22Rv1 (cell line): ENCODE results near the gene PPEF1.
A peak's percentile ranks its signal among the peaks of the same experiment; 100 is the strongest.

Source experiments
- H3K27ac ChIP-seq: fragments of 450-650 bp; 2 replicates; pipeline ENCODE4 v1.5.1; 2017
- ZFX ChIP-seq: fragments of 450-650 bp; IDR thresholded peaks from 2 replicates; pipeline ENCODE4 v1.6.1; 2017; ENCODE audit warnings: antibody characterized with exemption, borderline replicate concordance
- TF ChIP-seq, protein P1 (sequence below): fragments of 450-650 bp; IDR thresholded peaks from 2 replicates; pipeline ENCODE4 v1.5.1; 2017; ENCODE audit warnings: mild to moderate bottlenecking

The PPEF1 gene

DNA sequence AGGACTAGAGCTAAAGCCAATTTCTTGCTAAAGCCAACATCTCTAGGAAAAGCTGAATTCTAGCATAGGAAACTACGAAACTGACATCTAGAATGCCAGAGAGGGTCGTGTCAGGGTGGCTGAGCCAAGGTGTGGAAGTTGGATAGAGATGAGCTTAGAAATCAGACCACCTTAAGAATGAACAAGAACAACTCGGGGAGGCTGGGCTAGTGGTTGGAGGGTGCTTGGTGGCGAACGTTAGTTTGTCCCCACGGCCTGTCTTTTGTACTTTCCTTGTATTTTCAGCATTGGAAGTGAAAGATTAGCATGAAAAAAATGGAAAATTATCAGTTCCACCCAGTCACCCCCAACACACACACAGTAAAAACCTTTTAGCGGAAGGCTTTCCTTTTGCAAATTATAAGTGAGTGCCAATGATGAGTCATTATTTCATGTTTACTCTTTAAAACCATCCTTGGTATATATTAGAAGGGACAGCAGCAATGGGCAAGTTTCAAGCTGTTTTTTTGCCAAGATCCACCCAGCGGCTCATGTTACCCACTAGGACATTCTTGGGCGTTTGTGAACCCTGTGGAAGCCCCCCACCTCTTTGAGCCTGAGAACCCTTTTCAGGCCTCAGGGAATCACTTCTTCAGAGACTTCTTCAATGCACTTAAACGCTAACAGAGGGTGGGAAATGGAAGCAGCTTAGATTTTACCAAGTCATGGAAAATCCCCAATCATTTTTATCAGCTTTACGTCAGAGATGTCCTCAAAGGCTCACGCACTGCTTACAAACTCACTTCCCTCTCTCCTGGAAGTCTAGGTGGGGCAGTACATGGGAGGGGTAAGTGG is 4.9 kb upstream of the PPEF1 start:
- TF ChIP-seq, protein P1, sequence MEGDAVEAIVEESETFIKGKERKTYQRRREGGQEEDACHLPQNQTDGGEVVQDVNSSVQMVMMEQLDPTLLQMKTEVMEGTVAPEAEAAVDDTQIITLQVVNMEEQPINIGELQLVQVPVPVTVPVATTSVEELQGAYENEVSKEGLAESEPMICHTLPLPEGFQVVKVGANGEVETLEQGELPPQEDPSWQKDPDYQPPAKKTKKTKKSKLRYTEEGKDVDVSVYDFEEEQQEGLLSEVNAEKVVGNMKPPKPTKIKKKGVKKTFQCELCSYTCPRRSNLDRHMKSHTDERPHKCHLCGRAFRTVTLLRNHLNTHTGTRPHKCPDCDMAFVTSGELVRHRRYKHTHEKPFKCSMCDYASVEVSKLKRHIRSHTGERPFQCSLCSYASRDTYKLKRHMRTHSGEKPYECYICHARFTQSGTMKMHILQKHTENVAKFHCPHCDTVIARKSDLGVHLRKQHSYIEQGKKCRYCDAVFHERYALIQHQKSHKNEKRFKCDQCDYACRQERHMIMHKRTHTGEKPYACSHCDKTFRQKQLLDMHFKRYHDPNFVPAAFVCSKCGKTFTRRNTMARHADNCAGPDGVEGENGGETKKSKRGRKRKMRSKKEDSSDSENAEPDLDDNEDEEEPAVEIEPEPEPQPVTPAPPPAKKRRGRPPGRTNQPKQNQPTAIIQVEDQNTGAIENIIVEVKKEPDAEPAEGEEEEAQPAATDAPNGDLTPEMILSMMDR: no peak
- no peak for TF ChIP-seq ZFX
- H3K27ac ChIP-seq: peak overlapping the region; percentile 25; the same call in 1 of the 2 replicates

DNA sequence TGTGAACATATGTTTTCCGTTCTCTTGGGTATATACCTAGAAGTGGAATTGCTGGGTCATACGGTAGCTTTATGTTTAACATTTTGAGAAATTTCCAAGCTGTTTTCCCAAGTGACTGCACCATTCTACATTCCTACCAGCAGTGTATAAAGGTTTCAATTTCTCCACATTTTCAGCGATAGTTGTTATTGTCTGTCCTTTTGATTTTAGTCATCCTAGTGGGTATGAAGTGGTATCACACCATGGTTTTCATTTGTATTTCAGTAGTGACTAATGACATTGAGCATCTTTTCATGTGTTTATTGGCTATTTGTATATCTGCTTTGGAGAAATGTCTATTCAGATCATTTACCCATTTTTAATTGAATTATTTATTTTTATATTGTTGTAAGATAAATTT is 2.4 kb downstream of the PPEF1 start:
- no peak overlapping the region for H3K27ac ChIP-seq
- TF ChIP-seq ZFX: no peak
- TF ChIP-seq, protein P1: no peak

DNA sequence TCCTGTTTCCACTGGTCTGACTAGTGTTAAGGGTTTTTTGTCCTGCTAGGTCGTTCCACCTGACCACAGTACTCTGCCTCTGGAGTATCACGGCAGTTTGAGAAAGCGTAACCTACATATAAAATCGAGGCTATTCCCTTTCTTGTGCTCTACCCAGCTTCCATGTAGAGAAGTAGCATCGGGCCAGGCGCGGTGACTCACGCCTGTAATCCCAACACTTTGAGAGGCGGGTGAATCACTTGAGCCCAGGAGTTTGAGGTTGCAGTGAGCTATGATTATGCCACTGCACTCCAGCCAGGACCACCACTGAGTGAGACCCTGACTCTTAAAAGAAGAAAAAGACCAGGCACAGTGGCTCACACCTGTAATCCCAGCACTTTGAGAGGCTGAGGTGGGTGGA is 7.5 kb downstream of the PPEF1 start:
- TF ChIP-seq, protein P1: no peak
- TF ChIP-seq ZFX: no peak
- H3K27ac ChIP-seq: no peak overlapping the region

DNA sequence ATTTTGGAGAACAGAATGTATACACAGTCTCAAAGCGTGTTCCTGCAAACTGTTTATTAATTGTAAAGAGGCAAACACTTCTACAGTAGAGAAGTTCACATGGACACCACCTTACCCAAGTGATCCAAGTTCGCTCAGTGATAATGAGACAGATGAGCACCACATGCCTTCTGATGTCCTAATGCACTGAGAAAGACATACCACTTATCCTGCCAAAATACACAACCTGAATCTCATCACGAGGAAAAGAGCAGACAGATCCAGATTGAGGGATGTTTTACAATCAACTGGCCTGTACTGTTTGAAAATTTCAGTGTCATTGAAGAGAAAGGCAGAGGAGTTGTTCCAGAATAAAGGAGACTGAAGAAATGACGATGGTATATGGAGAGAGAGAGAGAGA is 12.4 kb downstream of the PPEF1 start:
- H3K27ac ChIP-seq: no peak overlapping the region
- TF ChIP-seq, protein P1: no peak
- no peak for TF ChIP-seq ZFX

DNA sequence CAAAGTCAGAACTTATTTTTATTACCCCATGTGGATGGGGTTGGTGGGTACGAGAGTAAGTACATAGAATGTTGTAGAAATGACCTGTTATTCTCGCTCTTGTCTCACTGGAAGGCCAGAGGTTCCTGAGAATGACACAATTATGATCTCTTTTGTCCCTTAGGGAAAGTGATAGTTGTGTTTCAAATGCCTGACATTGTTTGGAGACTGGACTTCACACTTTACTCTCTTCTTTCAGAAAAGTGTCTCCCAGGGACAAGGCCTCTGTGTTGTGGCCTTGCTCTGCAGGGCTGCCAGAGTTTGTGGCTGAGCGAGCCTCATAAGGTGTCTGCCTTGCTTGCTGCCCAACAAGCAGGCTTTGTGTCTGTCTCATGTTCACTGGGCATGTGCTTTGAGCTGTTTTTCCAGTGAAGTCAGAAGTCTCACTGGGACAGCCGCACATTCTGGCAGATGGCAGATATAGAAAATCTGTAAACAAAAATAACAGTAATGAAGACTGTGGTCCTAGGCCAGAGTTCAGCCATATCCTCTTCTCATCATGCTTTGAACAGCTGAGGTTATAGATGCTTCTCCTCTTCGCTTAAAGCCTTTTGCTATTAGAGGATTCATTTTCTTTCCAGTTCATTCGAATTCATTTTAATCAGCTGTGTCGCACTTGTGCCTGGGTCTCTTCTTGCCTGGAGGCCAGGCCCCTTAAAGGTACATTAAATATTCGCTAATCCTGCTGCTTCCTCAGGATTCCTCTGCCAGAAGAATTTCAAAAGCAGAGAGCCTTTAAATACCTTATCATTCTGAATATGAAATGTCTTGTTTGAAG is 14.4 kb downstream of the PPEF1 start:
- TF ChIP-seq ZFX: no peak
- TF ChIP-seq, protein P1: no peak
- H3K27ac ChIP-seq: peak overlapping the region; percentile 74

DNA sequence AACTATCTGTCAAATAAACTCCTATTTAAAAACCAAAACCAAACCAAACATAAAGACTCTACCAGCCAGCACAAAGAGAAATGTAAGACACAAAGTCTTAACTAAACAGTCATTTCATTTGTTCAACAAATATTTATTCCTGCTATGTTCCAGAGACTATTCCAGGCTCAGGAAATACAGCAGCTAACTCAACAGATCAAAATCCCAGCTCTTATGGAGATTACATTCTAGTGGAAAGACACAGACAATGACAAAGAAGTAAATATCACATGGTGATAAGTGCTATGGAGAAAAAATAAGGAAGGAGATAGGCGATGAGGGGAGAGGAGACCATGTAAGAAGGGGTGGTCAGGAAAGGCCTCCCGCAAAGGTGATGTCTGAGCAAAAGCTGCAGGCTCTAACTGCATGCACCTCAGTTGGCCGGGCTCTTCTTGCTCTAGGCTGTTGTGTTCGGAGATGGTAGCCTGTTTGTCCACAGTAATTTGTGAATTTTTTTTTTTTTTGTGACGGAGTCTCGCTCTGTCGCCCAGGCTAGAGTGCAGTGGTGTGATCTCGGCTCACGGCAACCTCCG is 15.1 kb downstream of the PPEF1 start:
- TF ChIP-seq, protein P1: no peak
- no peak for TF ChIP-seq ZFX
- H3K27ac ChIP-seq: peak overlapping the region; percentile 74
